K562 (cell line): ENCODE measurements around the gene AJM1. TPM values are rescaled to one million over a fixed set of nuclear protein-coding genes. Genes with fewer than 3 reads are reported as not detected.

Source experiments
- ARID2 ChIP-seq: fragments of 450-650 bp; IDR thresholded peaks from 2 replicates; pipeline ENCODE4 v1.6.1; 2017; ENCODE audit warnings: antibody characterized with exemption, mild to moderate bottlenecking
- CC2D1A ChIP-seq: fragments of 450-650 bp; IDR thresholded peaks from 2 replicates; pipeline ENCODE4 v1.6.1; 2017; ENCODE audit warnings: mild to moderate bottlenecking
- GTF2E2 ChIP-seq: fragments of 200-800 bp; sonication (Bioruptor generic); IDR thresholded peaks from 2 replicates; pipeline ENCODE4 v1.6.1; 2016; ENCODE audit warnings: missing genetic modification characterization, missing compliant biosample characterization
- HCFC1 ChIP-seq: IDR thresholded peaks from 2 replicates; pipeline ENCODE4 v1.6.1; 2012; ENCODE audit warnings: low read depth, low read length, improper control_type of control experiment
- SRSF7 ChIP-seq: fragments of 200-400 bp; formaldehyde crosslinking; optimal IDR thresholded peaks from 2 replicates; pipeline ENCODE3; 2017; ENCODE audit warnings: mild to moderate bottlenecking, low read depth, low read length
- TAL1 ChIP-seq: fragments of 450-650 bp; IDR thresholded peaks from 2 replicates; pipeline ENCODE4 v1.6.1; 2016; ENCODE audit warnings: mild to moderate bottlenecking
- ZC3H11A ChIP-seq: IDR thresholded peaks from 2 replicates; pipeline ENCODE4 v1.6.1; 2012; ENCODE audit warnings: low read depth, low read length, improper control_type of control experiment
- ZNF274 ChIP-seq: IDR thresholded peaks from 2 replicates; pipeline ENCODE4 v1.6.1; 2011; ENCODE audit warnings: low read depth, mild to moderate bottlenecking, low read length, moderate library complexity, borderline replicate concordance
- ZNF431 ChIP-seq: sonication (generic); formaldehyde crosslinking; IDR thresholded peaks from 2 replicates; pipeline ENCODE4 v1.8.0; 2022; ENCODE audit warnings: mild to moderate bottlenecking, missing genetic modification reagents
- polyA plus RNA-seq, 8 experiments: library from polyadenylated mRNA; depleted of rRNA in 4 of 8; stranded (reverse) in 5 of 8; unstranded in 3 of 8; fragments of >200 nt; fragmentation: Nextera tagmentation in 2 of 8; fragmentation: Illumina TruSeq in 1 of 8; extraction: Ambion mirVana in 2 of 8; extraction: Trizol in 1 of 8; gene quantifications; 2 replicates each; pipeline versions ENCODE4 v1.2.1 to v1.2.3, GENCODE V29; 2011 to 2014; ENCODE audit warnings: inconsistent platforms in 1 of 8, missing spikeins in 1 of 8
- total RNA-seq, 7 experiments: library from RNA; depleted of rRNA in 6 of 7; stranded (reverse); fragments of >200 nt in 6 of 7; fragmentation: Illumina TruSeq in 2 of 7; extraction: Trizol in 2 of 7; gene quantifications; 2 replicates each; pipeline versions ENCODE4 v1.2.1 to v1.2.3, GENCODE V29; 2011 to 2021; ENCODE audit warnings: low replicate concordance in 1 of 7
- TF ChIP-seq, protein P1 (sequence below), 2 experiments: fragments of 450-650 bp; conservative IDR thresholded peaks; 2 replicates each; pipeline ENCODE4 v1.6.1; 2017; ENCODE audit warnings: mild to moderate bottlenecking in 2 of 2, moderate library complexity in 2 of 2
- TF ChIP-seq, protein P2 (sequence below): IDR thresholded peaks from 2 replicates; pipeline ENCODE4 v1.6.1; 2014; ENCODE audit warnings: antibody characterized with exemption
- TF ChIP-seq, protein P3 (sequence below), 2 experiments: IDR thresholded peaks; 2 replicates each; pipeline ENCODE4 v1.6.1; 2012; ENCODE audit warnings: improper control_type of control experiment in 2 of 2, low read depth in 2 of 2, low read length in 2 of 2, borderline replicate concordance in 1 of 2
- TF ChIP-seq, protein P4 (sequence below), 2 experiments: fragments of 450-650 bp; formaldehyde crosslinking in 1 of 2; IDR thresholded peaks; 2 replicates each; pipeline versions ENCODE4 v1.4.0 to v1.6.1; 2014 to 2020; ENCODE audit warnings: mild to moderate bottlenecking in 2 of 2, borderline replicate concordance in 1 of 2, low read depth in 1 of 2

Gene AJM1
- total and polyA plus RNA-seq, 9 of the 15 experiments (the other 6 are each of a cell fraction or from before 2014, with no cell fraction given) = 0.01 to 3.7 (median 0.65) TPM; not detected in 1

DNA sequence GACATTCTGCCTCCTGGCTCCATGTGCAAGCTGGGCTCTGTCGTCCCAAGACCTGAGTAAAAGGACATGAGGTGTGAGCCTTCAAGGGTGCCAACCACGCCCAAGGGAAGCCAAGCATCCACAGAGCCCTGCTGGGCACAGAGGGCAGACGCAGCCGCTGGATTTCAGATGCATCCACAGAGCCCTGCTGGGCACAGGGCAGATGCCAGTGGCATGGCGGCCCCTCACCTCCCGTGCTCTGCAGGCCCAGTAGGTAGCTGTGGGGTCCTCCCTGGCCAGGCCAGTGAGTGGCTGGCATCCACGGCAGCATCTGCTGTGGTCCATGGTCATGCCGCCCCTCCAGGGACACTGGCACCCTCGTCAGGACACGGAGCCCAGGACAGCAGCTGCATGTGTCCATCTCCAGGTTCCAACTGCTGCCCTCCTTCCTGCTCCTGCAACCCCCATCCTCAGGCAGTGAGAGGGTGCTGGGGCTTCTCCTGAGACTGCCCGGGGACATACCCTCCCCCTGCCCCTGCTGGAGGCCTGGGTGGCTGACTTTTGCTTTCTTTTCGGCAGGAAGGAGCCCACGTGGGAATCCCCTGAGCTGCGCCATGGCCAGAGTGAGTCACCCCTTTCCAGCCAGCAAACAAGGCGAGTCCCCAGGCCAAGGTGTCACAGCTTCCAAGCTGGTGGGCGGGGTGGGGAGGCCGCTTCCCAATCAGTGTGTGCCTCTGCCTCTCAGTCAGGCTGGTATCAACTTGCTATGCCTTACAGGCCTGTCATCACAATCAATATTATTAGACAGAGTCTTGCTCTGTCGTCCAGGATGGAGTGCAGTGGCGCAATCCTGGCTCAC, 40.0 kb downstream of the AJM1 start (continued):
- TF ChIP-seq ZC3H11A = no peak
- no peak for TF ChIP-seq SRSF7
- no peak for TF ChIP-seq ZNF431 (CRISPR knock-in tag)
- TF ChIP-seq, protein P1, sequence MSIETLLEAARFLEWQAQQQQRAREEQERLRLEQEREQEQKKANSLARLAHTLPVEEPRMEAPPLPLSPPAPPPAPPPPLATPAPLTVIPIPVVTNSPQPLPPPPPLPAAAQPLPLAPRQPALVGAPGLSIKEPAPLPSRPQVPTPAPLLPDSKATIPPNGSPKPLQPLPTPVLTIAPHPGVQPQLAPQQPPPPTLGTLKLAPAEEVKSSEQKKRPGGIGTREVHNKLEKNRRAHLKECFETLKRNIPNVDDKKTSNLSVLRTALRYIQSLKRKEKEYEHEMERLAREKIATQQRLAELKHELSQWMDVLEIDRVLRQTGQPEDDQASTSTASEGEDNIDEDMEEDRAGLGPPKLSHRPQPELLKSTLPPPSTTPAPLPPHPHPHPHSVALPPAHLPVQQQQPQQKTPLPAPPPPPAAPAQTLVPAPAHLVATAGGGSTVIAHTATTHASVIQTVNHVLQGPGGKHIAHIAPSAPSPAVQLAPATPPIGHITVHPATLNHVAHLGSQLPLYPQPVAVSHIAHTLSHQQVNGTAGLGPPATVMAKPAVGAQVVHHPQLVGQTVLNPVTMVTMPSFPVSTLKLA (conservative IDR thresholded peaks at IDR 0.05) = peak; percentile 92 to 95
- TF ChIP-seq CC2D1A = no peak
- TF ChIP-seq ZNF274 = no peak
- TF ChIP-seq, protein P2, sequence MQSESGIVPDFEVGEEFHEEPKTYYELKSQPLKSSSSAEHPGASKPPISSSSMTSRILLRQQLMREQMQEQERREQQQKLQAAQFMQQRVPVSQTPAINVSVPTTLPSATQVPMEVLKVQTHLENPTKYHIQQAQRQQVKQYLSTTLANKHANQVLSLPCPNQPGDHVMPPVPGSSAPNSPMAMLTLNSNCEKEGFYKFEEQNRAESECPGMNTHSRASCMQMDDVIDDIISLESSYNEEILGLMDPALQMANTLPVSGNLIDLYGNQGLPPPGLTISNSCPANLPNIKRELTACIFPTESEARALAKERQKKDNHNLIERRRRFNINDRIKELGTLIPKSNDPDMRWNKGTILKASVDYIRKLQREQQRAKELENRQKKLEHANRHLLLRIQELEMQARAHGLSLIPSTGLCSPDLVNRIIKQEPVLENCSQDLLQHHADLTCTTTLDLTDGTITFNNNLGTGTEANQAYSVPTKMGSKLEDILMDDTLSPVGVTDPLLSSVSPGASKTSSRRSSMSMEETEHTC = no peak
- no peak for TF ChIP-seq TAL1
- TF ChIP-seq, protein P3, sequence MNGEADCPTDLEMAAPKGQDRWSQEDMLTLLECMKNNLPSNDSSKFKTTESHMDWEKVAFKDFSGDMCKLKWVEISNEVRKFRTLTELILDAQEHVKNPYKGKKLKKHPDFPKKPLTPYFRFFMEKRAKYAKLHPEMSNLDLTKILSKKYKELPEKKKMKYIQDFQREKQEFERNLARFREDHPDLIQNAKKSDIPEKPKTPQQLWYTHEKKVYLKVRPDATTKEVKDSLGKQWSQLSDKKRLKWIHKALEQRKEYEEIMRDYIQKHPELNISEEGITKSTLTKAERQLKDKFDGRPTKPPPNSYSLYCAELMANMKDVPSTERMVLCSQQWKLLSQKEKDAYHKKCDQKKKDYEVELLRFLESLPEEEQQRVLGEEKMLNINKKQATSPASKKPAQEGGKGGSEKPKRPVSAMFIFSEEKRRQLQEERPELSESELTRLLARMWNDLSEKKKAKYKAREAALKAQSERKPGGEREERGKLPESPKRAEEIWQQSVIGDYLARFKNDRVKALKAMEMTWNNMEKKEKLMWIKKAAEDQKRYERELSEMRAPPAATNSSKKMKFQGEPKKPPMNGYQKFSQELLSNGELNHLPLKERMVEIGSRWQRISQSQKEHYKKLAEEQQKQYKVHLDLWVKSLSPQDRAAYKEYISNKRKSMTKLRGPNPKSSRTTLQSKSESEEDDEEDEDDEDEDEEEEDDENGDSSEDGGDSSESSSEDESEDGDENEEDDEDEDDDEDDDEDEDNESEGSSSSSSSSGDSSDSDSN (IDR thresholded peaks at IDR 0.05; ENCODE audit: borderline replicate concordance in 1 of 2, low read depth in 2 of 2, low read length in 2 of 2) = no peak
- TF ChIP-seq, protein P4, sequence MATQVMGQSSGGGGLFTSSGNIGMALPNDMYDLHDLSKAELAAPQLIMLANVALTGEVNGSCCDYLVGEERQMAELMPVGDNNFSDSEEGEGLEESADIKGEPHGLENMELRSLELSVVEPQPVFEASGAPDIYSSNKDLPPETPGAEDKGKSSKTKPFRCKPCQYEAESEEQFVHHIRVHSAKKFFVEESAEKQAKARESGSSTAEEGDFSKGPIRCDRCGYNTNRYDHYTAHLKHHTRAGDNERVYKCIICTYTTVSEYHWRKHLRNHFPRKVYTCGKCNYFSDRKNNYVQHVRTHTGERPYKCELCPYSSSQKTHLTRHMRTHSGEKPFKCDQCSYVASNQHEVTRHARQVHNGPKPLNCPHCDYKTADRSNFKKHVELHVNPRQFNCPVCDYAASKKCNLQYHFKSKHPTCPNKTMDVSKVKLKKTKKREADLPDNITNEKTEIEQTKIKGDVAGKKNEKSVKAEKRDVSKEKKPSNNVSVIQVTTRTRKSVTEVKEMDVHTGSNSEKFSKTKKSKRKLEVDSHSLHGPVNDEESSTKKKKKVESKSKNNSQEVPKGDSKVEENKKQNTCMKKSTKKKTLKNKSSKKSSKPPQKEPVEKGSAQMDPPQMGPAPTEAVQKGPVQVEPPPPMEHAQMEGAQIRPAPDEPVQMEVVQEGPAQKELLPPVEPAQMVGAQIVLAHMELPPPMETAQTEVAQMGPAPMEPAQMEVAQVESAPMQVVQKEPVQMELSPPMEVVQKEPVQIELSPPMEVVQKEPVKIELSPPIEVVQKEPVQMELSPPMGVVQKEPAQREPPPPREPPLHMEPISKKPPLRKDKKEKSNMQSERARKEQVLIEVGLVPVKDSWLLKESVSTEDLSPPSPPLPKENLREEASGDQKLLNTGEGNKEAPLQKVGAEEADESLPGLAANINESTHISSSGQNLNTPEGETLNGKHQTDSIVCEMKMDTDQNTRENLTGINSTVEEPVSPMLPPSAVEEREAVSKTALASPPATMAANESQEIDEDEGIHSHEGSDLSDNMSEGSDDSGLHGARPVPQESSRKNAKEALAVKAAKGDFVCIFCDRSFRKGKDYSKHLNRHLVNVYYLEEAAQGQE (IDR thresholded peaks at IDR 0.05; ENCODE audit: borderline replicate concordance) = peak; percentile 55
- TF ChIP-seq, protein P4 (CRISPR knock-in tag; IDR thresholded peaks at IDR 0.05; ENCODE audit: low read depth) = no peak
- TF ChIP-seq GTF2E2 (tag) = no peak
- no peak for TF ChIP-seq ARID2
- no peak; the same call in 1 of the 2 replicates for TF ChIP-seq HCFC1
